ENCODE measurements around the gene NRAS.
"Not testable (repeated sequence)": the region's sequence is repeated elsewhere in the genome, so short reads cannot be mapped to it uniquely, and the experiment has no call there.

NRAS gene

GRCh38 chr1:114756009-114756892, 39.7 kb upstream of the NRAS start:
- Mint-ChIP-seq H3K27me3 (ENCODE audit: low read depth, poor library complexity) (peaks cover 7% of the 10 kb centered on the region), H3K4me1 (peaks cover 55% of the 10 kb centered on the region), H3K9me3 (peaks cover 12% of the 10 kb centered on the region), H3K4me3 (peak overlapping the region; percentile 96), H3K36me3 (ENCODE audit: low read depth) (peaks cover 7% of the 10 kb centered on the region), H3K27ac (peak overlapping the region; percentile 99)
- TF ChIP-seq CTCF (IDR thresholded peaks at IDR 0.05) = no peak
- DNase-seq = no peak

GRCh38 chr1:114755006-114755931, 38.7 kb upstream of the NRAS start:
- Mint-ChIP-seq H3K27ac (peak overlapping the region; percentile 36), H3K4me1 (peaks cover 64% of the 10 kb centered on the region), H3K4me3 (peak overlapping the region; percentile 96), H3K9me3 (peaks cover 12% of the 10 kb centered on the region), H3K36me3 (ENCODE audit: low read depth) (peaks cover 7% of the 10 kb centered on the region), H3K27me3 (ENCODE audit: low read depth, poor library complexity) (peaks cover 3% of the 10 kb centered on the region)
- DNase-seq = no peak
- no peak for TF ChIP-seq CTCF (IDR thresholded peaks at IDR 0.05)

DNA sequence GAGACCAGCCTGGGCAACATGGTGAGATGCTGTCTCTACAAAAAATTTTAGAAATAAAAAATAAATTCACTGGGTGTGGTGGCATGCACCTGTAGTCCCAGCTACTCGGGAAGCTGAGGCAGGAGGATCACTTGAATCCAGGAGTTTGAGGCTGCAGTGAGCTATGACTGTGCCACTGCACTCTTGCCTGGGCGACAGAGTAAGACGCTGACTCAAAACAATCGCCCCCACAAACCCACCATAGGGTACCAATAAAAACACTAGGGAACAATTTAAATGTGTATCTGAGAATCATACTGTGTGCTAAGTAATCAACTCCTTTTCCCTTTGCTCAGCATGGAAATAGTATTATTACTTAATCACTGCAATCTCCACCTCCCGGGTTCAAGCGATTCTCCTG, 37.1 kb upstream of the NRAS start:
- H3K4me3 Mint-ChIP-seq; DNase-seq; H3K9me3 Mint-ChIP-seq; H3K27ac Mint-ChIP-seq; H3K27me3 Mint-ChIP-seq (ENCODE audit: low read depth, poor library complexity): not testable (repeated sequence)
- Mint-ChIP-seq H3K4me1 (peaks cover 68% of the 10 kb centered on the region), H3K36me3 (ENCODE audit: low read depth) (peaks cover 20% of the 10 kb centered on the region)

- peaks cover 20% of the 10 kb centered on the region for H3K36me3 Mint-ChIP-seq (ENCODE audit: low read depth)
- H3K9me3 Mint-ChIP-seq = peaks cover 2% of the 10 kb centered on the region
- peaks cover 64% of the 10 kb centered on the region for H3K4me1 Mint-ChIP-seq
- no peak overlapping the region for H3K4me3 Mint-ChIP-seq
- no peak for TF ChIP-seq CTCF (IDR thresholded peaks at IDR 0.05)
- no peaks in the 10 kb centered on the region for H3K27me3 Mint-ChIP-seq (ENCODE audit: low read depth, poor library complexity)
- DNase-seq = no peak
- no peak overlapping the region for H3K27ac Mint-ChIP-seq
Observed at GRCh38 chr1:114753143-114753542, 36.6 kb upstream of the NRAS start.

GRCh38 chr1:114750780-114751179, 34.2 kb upstream of the NRAS start:
- H3K4me3 Mint-ChIP-seq = peak overlapping the region; percentile 11

More at GRCh38 chr1:114750780-114751179, 34.2 kb upstream of the NRAS start:
- DNase-seq = no peak
- TF ChIP-seq CTCF (IDR thresholded peaks at IDR 0.05) = no peak
- peaks cover 38% of the 10 kb centered on the region for H3K36me3 Mint-ChIP-seq (ENCODE audit: low read depth)
- H3K27ac Mint-ChIP-seq = no peak overlapping the region
- peaks cover 49% of the 10 kb centered on the region for H3K4me1 Mint-ChIP-seq
- H3K27me3 Mint-ChIP-seq (ENCODE audit: low read depth, poor library complexity) = no peaks in the 10 kb centered on the region
- no peaks in the 10 kb centered on the region for H3K9me3 Mint-ChIP-seq

Data from nephron progenitor cell (in vitro differentiated cells).